Midbrain (tissue), 1 donor: ENCODE results near the gene AKTIP.
"Not testable (repeated sequence)": the region's sequence is repeated elsewhere in the genome, so short reads cannot be mapped to it uniquely, and the experiment has no call there.

Experiments
- DNase-seq: peaks from one replicate; lab custom pipeline; 2025; lab: John Stamatoyannopoulos, UW

Gene AKTIP

GRCh38 chr16:53515259-53515658, 12.2 kb upstream of the AKTIP start:
- DNase-seq = no peak

DNA sequence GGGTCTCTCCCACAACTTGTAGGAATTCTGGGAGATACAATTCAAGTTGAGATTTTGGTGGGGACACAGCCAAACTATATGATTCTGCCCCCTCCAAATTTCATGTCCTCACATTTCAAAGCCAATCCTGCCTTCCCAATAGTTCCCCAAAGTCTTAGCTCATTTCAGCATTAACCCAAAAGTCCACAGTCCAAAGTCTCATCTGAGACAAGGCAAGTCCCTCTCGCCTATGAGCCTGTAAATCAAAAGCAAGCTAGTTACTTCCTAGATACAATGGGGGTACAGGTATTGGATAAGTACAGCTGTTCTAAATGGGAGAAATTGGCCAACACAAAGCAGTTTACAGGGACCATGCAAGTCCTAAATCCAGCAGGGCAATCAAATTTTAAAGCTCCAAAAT, 9.8 kb upstream of the AKTIP start:
- not testable (repeated sequence) for DNase-seq

GRCh38 chr16:53511403-53512280, 8.6 kb upstream of the AKTIP start:
- no peak for DNase-seq

DNA sequence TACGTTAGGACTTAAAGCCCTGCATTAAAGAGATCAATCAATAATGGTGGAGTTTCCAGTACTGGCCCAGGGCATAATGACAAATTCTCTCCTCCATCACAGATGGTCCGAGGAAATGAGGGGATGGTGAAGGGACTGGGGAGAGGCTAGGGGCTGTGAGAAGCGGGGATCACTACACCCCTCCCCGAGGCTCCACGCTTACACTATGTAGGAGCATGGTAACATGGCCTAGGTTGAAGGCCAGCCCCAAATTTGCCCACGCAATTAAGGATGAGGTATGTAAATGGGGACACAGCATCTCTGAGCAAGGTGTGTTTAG, 8.0 kb upstream of the AKTIP start:
- no peak for DNase-seq

- DNase-seq = no peak
Measured at GRCh38 chr16:53510704-53511070, 7.7 kb upstream of the AKTIP start.

DNA sequence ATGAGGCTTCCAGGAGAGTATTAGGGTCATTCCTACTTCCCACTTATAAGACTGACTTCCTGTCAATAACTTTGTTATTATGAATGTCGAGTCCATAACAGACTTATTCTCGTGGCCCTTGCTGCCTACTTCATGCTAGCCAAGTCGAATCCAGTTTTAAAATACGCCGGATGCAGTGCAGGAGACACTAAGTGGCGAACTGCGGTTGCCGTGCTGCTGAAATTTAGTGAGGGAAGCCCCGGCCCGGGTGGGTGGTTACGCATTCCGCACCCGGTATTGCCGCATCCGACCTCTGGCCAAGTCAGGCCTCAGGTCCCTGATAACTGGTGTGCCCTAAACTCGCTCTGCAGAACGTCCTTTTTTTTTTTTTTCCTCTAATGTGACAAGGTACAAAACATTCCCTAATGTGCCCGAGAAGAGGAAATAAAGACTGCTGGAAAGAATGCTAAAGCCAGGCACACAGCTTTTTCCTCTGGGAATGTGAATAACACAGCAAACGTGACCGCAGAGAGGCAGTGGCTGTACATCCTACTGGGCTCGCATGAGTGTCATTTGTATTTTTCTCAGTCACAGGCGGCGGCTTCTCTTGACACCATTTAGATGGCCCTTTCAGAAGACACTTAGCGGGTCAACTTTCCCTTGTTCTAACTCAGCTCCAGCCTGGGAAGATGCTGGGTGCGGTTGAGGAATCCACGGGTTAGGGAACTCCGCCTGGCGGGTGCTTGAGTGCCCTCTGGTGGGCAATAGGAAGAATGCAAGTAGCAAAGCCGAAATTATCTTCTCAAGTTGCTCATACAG, 7.1 kb upstream of the AKTIP start:
- peak; percentile 79 for DNase-seq

DNA sequence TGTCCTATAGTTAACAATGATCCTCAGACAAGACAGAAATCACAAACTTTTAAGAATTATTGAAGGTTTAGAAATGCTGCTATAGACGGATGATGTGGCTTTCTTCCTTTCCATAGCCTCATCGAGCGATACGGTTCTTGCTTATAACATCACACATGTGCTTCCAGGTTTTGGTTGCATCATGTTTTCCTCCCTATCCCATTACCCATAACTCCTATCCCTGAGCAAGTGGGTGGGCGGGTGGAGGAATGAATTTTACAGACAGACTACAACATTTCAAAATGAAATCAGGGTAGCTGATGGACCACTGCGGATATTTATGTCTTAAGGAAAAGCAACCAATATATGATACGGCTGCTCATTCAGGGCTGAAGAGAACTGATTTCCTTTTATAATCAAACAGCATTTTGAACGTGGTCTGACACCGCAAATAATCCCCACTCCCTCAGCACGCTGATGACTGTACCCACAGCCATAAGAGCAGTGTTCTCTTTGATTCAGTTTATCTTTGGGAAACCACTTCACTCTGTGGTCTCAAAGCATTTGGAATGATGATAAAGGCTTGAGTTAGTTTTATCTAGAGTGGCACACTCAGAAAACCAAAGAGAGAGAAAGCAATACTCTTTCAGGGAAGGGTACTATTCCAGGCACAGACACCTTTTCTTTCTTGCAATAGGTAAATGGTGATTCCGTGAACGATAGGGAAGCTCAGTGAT, 4.6 kb upstream of the AKTIP start:
- DNase-seq = no peak

DNA sequence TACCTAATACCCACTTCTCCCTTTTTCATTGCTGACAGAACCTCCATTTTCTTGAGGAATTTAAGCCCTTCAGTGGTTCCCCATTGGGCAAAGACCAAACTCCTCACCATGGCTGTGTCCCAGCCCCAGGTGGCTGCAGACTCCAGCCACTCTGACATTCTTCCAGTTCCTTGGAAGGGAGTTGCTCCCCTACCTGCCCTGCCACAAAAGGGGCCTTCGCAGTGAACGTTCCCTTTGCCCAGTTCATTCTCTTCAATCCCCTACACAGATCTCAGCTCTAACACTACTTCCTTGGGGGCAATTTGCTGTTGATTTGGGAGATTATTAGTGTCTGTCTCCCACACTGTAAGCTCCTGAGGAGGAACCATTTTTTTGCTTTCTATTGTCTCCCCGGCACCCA, 3.2 kb upstream of the AKTIP start:
- no peak for DNase-seq

- no peak for DNase-seq
Measured at GRCh38 chr16:53504665-53505064, 1.7 kb upstream of the AKTIP start.

DNA sequence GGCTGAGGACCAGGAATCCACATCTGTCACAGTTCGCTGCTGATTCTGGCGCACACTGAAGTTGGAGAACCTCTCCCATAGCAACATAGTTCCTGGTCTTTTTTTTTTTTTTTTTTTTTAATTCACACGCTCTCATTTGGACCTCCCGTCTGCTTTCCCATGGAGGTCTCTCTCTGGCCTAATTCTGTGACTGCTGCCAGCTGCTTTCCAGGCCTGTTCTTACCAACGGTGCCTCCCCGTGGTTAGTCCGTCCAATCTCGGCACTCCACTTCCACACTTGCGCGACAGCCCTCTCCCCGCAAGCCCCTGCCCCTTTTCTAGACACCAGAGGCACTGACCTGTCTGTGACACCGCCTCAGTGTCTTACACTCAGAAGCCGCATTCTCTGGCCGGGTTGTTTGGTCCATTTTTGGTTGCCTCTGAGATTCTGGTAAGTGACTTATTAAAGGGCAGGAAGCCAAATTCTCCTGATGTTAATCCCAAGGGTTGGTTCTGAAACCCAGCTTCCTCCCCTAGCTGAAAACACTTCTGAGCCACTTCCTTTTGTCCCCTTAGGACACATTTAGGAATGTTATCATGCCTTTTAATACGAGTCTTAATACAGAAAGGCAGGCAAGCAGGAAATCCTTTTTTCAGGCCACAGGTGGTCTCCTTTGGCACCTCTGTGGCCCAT, 1.1 kb upstream of the AKTIP start:
- peak; percentile 59 for DNase-seq

- DNase-seq = peak; percentile 100
Measured at GRCh38 chr16:53503270-53503923, 388 bp upstream of the AKTIP start.

DNA sequence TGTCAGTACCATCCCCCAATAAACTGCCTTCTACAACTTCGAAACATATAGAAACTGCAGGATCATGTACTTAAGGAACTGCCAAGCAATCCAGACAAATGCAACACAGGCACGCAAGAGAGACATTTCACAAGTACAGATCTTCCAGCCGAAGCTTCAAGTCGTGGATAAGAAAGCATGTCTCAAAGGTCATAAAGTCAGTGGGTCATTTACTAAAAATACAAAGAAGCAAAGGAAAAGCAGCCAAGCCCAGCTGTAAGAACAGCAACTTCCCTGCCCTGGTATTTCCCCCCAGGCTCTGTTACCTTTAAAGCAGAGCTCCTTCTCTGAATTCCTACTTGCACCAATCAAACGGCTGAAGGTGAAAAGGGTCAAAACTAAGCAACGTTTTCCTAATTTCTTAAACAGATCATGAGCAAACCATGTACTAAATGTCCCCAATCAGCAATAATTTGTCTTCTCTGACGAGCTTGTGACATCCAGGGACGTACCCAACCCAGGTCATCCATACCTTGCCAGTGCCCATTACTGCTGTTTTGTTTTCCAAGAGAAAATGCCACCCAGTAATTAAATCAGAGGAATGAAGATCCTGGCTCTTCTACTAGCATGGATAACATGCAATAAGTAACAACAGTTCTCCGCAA, 1.7 kb downstream of the AKTIP start:
- no peak for DNase-seq

DNA sequence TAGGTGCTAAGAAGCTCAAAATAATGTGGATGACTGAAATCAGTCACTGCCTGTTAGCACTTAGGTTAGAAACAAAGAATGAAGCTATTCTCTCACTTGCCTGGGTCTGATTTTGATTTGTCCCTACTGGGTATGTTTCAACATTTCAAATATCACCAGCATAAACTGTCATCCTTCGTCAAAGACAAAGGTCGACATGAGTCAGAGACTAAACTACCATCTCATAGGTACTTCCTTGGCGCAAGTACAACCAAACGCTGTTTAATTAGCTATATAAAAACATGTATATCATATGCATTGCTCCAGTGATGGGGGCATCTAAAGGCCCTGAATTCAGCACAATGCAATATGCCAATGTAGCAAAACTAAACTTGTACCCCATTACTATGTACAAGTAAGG, 4.0 kb downstream of the AKTIP start:
- no peak for DNase-seq

GRCh38 chr16:53495325-53495724, 7.7 kb downstream of the AKTIP start:
- DNase-seq = no peak

GRCh38 chr16:53494636-53495035, 8.4 kb downstream of the AKTIP start:
- DNase-seq = no peak

GRCh38 chr16:53492503-53492902, 10.5 kb downstream of the AKTIP start:
- no peak for DNase-seq

DNA sequence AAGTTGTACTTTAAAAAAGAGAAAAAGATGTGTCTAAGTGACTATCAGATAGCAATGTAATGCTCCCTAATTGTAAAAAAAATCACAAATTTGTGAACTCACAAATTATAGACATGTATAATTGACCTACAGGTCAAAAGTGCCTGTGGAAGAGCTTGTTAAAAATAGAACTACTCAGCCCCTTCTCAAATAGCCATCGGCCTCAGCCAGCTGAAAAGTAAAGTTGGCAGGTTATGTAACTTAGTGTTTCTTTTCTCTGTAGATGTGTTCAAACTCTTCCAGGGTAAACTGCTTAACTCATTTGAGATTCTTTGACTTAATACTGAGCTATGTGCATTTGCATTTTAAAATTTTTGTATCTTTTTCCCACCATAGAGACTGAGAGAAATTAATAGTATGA, 13.3 kb downstream of the AKTIP start:
- no peak for DNase-seq

- DNase-seq = no peak
Measured at GRCh38 chr16:53486230-53486629, 16.8 kb downstream of the AKTIP start.

- no peak for DNase-seq
Measured at GRCh38 chr16:53484542-53484941, 18.5 kb downstream of the AKTIP start.

DNA sequence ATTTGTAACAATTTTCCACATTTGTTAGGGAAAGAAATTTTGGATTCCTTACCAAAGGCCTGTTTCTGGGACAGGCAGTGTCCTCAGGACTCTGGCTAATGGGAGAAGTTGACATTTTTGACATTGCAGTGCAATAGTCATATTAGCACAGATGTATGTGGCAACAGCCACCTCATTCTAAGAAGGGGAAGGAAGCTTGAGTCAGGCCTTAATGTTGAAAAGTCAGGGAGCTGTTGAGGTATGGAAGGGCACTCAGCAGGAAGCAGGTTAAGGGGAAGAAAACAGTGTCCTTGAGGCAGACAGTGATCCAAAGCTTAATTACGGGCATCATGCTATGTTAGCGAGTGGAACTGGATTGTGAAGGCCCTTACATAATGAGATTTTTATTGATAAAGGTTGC, 20.9 kb downstream of the AKTIP start:
- DNase-seq = no peak

DNA sequence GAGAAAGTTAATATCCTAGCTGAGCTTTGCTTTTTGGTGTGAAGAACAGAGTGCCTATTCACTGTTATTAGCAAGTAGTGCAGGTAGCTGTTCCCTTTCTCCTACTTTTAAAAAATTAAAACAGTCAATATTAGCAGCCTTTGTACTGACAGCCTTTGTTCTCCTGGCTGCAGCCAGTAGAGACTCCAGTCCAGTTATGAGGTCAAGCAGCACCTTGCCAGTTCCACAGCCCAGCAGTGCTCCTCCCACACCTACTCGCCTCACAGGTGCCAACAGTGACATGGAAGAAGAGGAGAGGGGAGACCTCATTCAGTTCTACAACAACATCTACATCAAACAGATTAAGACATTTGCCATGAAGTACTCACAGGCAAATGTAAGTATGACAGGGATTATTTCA, 22.6 kb downstream of the AKTIP start:
- no peak for DNase-seq
